ENCODE measurements around the gene PIEZO1. TPM values are rescaled to one million over a fixed set of nuclear protein-coding genes. Genes with fewer than 3 reads are reported as not detected.

The PIEZO1 gene
- total RNA-seq, 4 donors from 2014 or later: 62.3 to 161 (median 123) TPM

DNA sequence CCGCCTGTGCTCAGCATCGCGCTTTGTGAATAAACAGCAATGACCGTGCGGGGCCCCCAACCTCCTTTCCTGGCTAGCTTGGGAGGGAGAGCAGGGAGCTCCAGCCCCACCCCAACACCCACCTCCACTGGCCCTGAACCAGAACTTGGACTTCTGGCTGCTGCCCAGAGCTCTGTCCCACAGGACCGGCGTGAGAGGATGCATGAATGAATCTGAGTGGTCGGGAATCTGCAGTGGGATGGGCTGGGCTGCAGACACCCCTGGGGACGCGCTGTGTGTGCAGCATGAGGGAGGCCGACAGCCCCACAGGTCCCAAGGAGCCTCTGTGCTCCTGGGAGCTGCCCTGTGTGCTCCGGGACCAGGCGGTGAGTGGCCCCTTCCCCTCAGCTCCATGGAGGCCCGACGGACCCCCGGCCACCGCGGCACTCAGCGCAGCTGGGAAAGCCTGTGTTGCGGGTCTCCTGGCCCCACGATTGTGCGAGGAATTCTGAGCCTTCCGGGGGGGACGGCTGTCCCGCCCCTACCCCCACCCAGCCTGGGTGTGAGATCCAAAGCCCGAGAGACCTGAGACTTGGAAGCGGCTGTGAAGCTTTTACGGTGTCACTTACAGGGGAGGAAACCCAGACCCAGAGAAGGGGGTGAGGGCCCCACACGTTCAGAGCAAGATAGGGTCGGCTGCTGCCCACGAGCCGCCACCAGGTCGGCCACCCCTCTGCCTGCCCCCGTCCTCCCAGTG, 5.4 kb downstream of the PIEZO1 start:
- intact Hi-C loops (cut with DNase I; ENCODE audit: low total_unique reads): no loop called here
- peaks cover 0 to 24% of the 10 kb centered on the region in 2 donors for H3K4me1 ChIP-seq
- no peaks in the 10 kb centered on the region for H3K36me3 ChIP-seq
- no peaks in the 10 kb centered on the region for H3K27me3 ChIP-seq
- no peaks in the 10 kb centered on the region for H3K9me3 ChIP-seq
- H3K27ac ChIP-seq: peak overlapping the region in 1 of 2 donors; percentile 48
- no peak for TF ChIP-seq CTCF (IDR thresholded peaks at IDR 0.05)
- no peak for TF ChIP-seq POLR2A (IDR thresholded peaks at IDR 0.05)
- DNase-seq: peak in 1 of 2 donors; percentile 59
- H3K4me3 ChIP-seq: no peak overlapping the region

DNA sequence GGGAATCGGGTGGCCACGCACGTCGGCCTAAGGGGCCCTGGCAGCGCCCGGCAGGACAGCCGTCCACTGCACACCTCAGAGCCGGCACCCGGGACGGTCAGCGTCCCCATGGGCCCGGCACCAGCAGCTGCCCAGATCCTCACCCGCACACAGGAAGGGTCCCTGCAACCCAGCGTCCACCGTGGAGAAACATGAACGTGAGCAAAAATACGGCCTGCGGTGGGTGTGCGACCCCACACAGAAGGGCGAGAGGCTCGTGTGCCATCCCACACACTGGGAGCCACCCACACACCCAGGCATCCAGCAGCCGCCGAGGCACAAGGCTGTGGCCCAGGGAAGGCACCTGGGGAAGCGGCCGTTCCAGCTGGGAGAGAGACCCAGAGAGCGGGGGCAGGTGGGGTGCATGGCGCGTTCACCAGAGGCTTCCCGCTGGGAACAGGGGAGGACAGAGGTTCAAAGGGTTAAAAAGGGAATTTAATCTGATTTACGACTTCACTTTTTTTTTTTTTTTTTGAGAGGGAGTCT, 6.4 kb downstream of the PIEZO1 start:
- Histone ChIP-seq H3K4me1 (peaks cover 0 to 27% of the 10 kb centered on the region in 2 donors), H3K27ac (no peak overlapping the region), H3K4me3 (no peak overlapping the region), H3K36me3 (no peaks in the 10 kb centered on the region), H3K27me3 (no peaks in the 10 kb centered on the region), H3K9me3 (no peaks in the 10 kb centered on the region)
- intact Hi-C loops (cut with DNase I; ENCODE audit: low total_unique reads): no loop called here
- TF ChIP-seq CTCF (IDR thresholded peaks at IDR 0.05): no peak
- no peak for DNase-seq

- DNase-seq: no peak
- no peaks in the 10 kb centered on the region for H3K27me3 ChIP-seq
- TF ChIP-seq POLR2A (IDR thresholded peaks at IDR 0.05) (no peak), CTCF (IDR thresholded peaks at IDR 0.05) (no peak)
- no peak overlapping the region for H3K4me3 ChIP-seq
- no peak overlapping the region for H3K27ac ChIP-seq
- no peaks in the 10 kb centered on the region for H3K9me3 ChIP-seq
- H3K4me1 ChIP-seq: peaks cover 0 to 31% of the 10 kb centered on the region in 2 donors
- H3K36me3 ChIP-seq: no peaks in the 10 kb centered on the region
- intact Hi-C loops (cut with DNase I; ENCODE audit: low total_unique reads): no loop called here
Observed at GRCh38 chr16:88778271-88778525, 6.8 kb downstream of the PIEZO1 start.

DNA sequence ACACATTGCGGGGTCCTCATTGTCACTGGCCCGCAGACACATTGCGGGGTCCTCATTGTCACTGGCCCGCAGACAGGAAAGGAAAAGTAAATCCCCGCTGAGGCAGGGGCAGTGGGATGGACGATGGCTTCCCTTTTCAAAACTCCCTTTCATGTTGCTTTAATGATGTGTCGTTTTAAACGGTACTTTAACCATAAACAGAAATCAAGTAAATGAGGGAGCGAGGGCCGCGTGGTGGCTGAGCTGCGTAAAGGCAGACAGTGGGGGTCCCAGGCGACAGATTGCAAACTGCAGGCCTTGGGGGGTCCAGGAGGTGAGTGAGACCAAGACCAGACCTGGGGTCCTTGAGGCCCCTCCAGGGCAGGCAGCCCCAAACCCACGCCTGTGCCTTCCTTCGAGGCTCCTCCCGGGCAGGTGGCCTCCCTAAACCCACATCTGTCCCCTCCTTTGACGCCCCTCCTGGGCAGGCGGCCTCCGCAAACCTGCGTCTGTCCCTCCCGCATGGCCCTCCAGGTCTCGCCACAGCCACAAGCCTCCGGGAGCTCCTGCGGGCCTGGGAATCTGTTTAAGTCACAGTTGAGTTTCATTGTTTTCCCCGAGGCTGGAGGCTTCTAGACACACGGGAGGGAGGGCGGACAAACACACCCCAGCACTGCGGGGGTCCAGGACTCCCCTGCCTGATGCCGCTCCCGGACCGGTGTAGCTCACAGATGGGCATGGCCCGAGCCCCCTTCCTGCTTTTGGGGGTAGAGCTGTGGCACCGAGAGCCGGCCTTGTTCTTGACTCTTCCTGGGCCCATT, 7.3 kb downstream of the PIEZO1 start:
- Histone ChIP-seq H3K9me3 (no peaks in the 10 kb centered on the region), H3K27me3 (no peaks in the 10 kb centered on the region), H3K4me3 (no peak overlapping the region), H3K36me3 (no peaks in the 10 kb centered on the region), H3K4me1 (peaks cover 0 to 36% of the 10 kb centered on the region in 2 donors), H3K27ac (no peak overlapping the region)
- intact Hi-C loops (cut with DNase I; ENCODE audit: low total_unique reads): no loop called here
- no peak for TF ChIP-seq POLR2A (IDR thresholded peaks at IDR 0.05)
- DNase-seq: no peak

- Histone ChIP-seq H3K27ac (no peak overlapping the region), H3K4me3 (no peak overlapping the region), H3K36me3 (no peaks in the 10 kb centered on the region), H3K4me1 (peaks cover 0 to 49% of the 10 kb centered on the region in 2 donors), H3K9me3 (no peaks in the 10 kb centered on the region), H3K27me3 (no peaks in the 10 kb centered on the region)
- no peak for DNase-seq
- intact Hi-C loops (cut with DNase I; ENCODE audit: low total_unique reads): no loop called here
- TF ChIP-seq CTCF (IDR thresholded peaks at IDR 0.05) (no peak), POLR2A (IDR thresholded peaks at IDR 0.05) (no peak)
Observed at GRCh38 chr16:88775825-88776224, 9.2 kb downstream of the PIEZO1 start.
